Osteoblast (primary cell): ENCODE data around the gene AOAH. TPM values are rescaled to one million over a fixed set of nuclear protein-coding genes. Genes with fewer than 3 reads are reported as not detected.
"Not testable (repeated sequence)": the region's sequence is repeated elsewhere in the genome, so short reads cannot be mapped to it uniquely, and the experiment has no call there.

Experiments
- DNase-seq: peaks from one replicate; pipeline ENCODE4 v3.0.0; 2011; ENCODE audit warnings: low spot score, mixed read lengths; ENCODE audit not compliant: insufficient read length; ENCODE audit errors: missing footprints
- H2AFZ ChIP-seq: 2 replicates; pipeline ENCODE4 v1.6.0; 2011; ENCODE audit warnings: mild to moderate bottlenecking, low read length
- H3K27ac ChIP-seq: 2 replicates; pipeline ENCODE4 v1.5.1; 2011; ENCODE audit warnings: mild to moderate bottlenecking, low read depth, low read length, moderate library complexity
- H3K27me3 ChIP-seq: 2 replicates; pipeline ENCODE4 v1.6.0; 2012; ENCODE audit warnings: mild to moderate bottlenecking, control low read depth, inconsistent platforms, low read length, moderate library complexity; ENCODE audit not compliant: insufficient read depth
- H3K36me3 ChIP-seq: 2 replicates; pipeline ENCODE4 v1.5.1; 2011; ENCODE audit warnings: mild to moderate bottlenecking, low read length, control low read depth, moderate library complexity; ENCODE audit not compliant: insufficient read depth
- H3K4me1 ChIP-seq: 2 replicates; pipeline ENCODE4 v1.5.1; 2011; ENCODE audit warnings: mild to moderate bottlenecking, low read length, control low read depth, moderate library complexity; ENCODE audit not compliant: insufficient read depth
- H3K4me2 ChIP-seq: 2 replicates; pipeline ENCODE4 v1.6.0; 2011; ENCODE audit warnings: mild to moderate bottlenecking, low read length; ENCODE audit not compliant: insufficient read depth
- H3K4me3 ChIP-seq: fragments of 200-600 bp; sonication (generic); 3 replicates; pipeline ENCODE4 v1.5.1; 2012; ENCODE audit warnings: mild to moderate bottlenecking, low read length, inconsistent platforms; ENCODE audit not compliant: insufficient read depth
- H3K79me2 ChIP-seq: 2 replicates; pipeline ENCODE4 v1.6.0; 2012; ENCODE audit warnings: mild to moderate bottlenecking, low read length, control low read depth, inconsistent platforms; ENCODE audit not compliant: insufficient read depth
- H3K9me3 ChIP-seq: 2 replicates; pipeline ENCODE4 v1.5.1; 2011; ENCODE audit warnings: low read depth, low read length, control low read depth
- H4K20me1 ChIP-seq: 2 replicates; pipeline ENCODE4 v1.6.0; 2012; ENCODE audit warnings: mild to moderate bottlenecking, low read length, control low read depth; ENCODE audit not compliant: insufficient read depth
- CTCF ChIP-seq: IDR thresholded peaks from 2 replicates; pipeline ENCODE4 v1.5.1; 2011; ENCODE audit warnings: mild to moderate bottlenecking, low read depth, low read length, moderate library complexity; ENCODE audit errors: extremely low read depth
- total RNA-seq: library from RNA; depleted of rRNA; stranded (reverse); fragments of >200 nt; gene quantifications from 2 replicates; pipeline ENCODE4 v1.2.3, GENCODE V29; 2012

Gene AOAH
- total RNA-seq, 1 donor = under 0.01 TPM

- Histone ChIP-seq H2AFZ (no peak overlapping the region), H3K79me2 (no peaks in the 10 kb centered on the region), H3K4me2 (no peak overlapping the region), H3K4me3 (no peak overlapping the region), H3K36me3 (no peaks in the 10 kb centered on the region), H3K27me3 (peaks cover 3% of the 10 kb centered on the region), H4K20me1 (no peaks in the 10 kb centered on the region), H3K4me1 (peaks cover 29% of the 10 kb centered on the region), H3K27ac (peak overlapping the region; percentile 7), H3K9me3 (no peaks in the 10 kb centered on the region)
- DNase-seq = no peak
- TF ChIP-seq CTCF = no peak
Observed at GRCh38 chr7:36650320-36650719, 74.0 kb downstream of the AOAH start.

GRCh38 chr7:36649319-36649718 is 75.0 kb downstream of the AOAH start:
- not testable (repeated sequence) for DNase-seq, H3K9me3 ChIP-seq, H3K27me3 ChIP-seq, H3K4me3 ChIP-seq, H2AFZ ChIP-seq, H4K20me1 ChIP-seq, H3K27ac ChIP-seq, H3K79me2 ChIP-seq, H3K36me3 ChIP-seq, H3K4me2 ChIP-seq
- peaks cover 32% of the 10 kb centered on the region for H3K4me1 ChIP-seq

GRCh38 chr7:36648441-36648840 is 75.9 kb downstream of the AOAH start:
- no peaks in the 10 kb centered on the region for H3K9me3 ChIP-seq
- no peaks in the 10 kb centered on the region for H3K36me3 ChIP-seq
- H3K4me3 ChIP-seq = no peak overlapping the region
- no peaks in the 10 kb centered on the region for H4K20me1 ChIP-seq
- no peak overlapping the region for H3K27ac ChIP-seq
- peaks cover 29% of the 10 kb centered on the region for H3K4me1 ChIP-seq
- TF ChIP-seq CTCF = no peak
- no peaks in the 10 kb centered on the region for H3K79me2 ChIP-seq
- peaks cover 4% of the 10 kb centered on the region for H3K27me3 ChIP-seq
- DNase-seq = no peak
- no peak overlapping the region for H3K4me2 ChIP-seq
- H2AFZ ChIP-seq = no peak overlapping the region

GRCh38 chr7:36644625-36645422 is 79.5 kb downstream of the AOAH start:
- no peak for DNase-seq
- H3K4me2 ChIP-seq = no peak overlapping the region
- H3K79me2 ChIP-seq = no peaks in the 10 kb centered on the region
- H3K4me1 ChIP-seq = peaks cover 3% of the 10 kb centered on the region
- no peaks in the 10 kb centered on the region for H4K20me1 ChIP-seq
- H2AFZ ChIP-seq = no peak overlapping the region
- no peak for TF ChIP-seq CTCF
- H3K27me3 ChIP-seq = peaks cover 7% of the 10 kb centered on the region
- H3K4me3 ChIP-seq = no peak overlapping the region
- H3K27ac ChIP-seq = no peak overlapping the region
- H3K36me3 ChIP-seq = no peaks in the 10 kb centered on the region
- no peaks in the 10 kb centered on the region for H3K9me3 ChIP-seq
